Caco-2 (cell line): ENCODE results near the gene ERC2. TPM values are rescaled to one million over a fixed set of nuclear protein-coding genes. Genes with fewer than 3 reads are reported as not detected.

Source experiments
- BruUV-seq: library from RNA; stranded (reverse); fragments of 400-500 nt; replicated peaks from 2 replicates; lab custom pipeline; 2021; lab: Mats Ljungman, UMichigan
- CTCF ChIA-PET: fragments of 300-600 bp; sonication (Branson Sonifier 250); formaldehyde crosslinking; loops from one replicate; lab custom pipeline; 2022; ENCODE audit warnings: antibody characterized with exemption; lab: Charles Lee
- POLR2A ChIA-PET: fragments of 300-600 bp; sonication (Branson Sonifier 250); formaldehyde crosslinking; loops from one replicate; lab custom pipeline; 2022; ENCODE audit warnings: antibody characterized with exemption; lab: Charles Lee
- DNase-seq, 2 experiments: peaks; one replicate each; pipeline versions ENCODE4 v3.0.0 to v3.0.0-alpha.2; 2020 to 2022
- H3K27me3 ChIP-seq: replicated peaks from 2 replicates; pipeline ENCODE4 v1.6.0; 2011; ENCODE audit warnings: low read length; ENCODE audit not compliant: control insufficient read depth, insufficient read depth
- H3K36me3 ChIP-seq: 2 replicates; pipeline ENCODE4 v1.5.1; 2011; ENCODE audit warnings: low read length; ENCODE audit not compliant: control insufficient read depth, insufficient read depth
- H3K4me1 ChIP-seq: fragments of 250-450 bp; sonication (Bioruptor Pico); 2 replicates; pipeline ENCODE4 v1.5.1; 2020; ENCODE audit warnings: mild to moderate bottlenecking
- H3K4me3 ChIP-seq: 2 replicates; pipeline ENCODE4 v1.5.1; 2011; ENCODE audit warnings: low read depth, mild to moderate bottlenecking, control low read depth, low read length
- H3K9me3 ChIP-seq: fragments of 250-450 bp; sonication (Bioruptor Pico); 2 replicates; pipeline ENCODE4 v1.5.1; 2020; ENCODE audit warnings: mild to moderate bottlenecking, moderate library complexity
- H3K27ac Mint-ChIP-seq: one replicate; pipeline ENCODE4 v1.8.0; 2022; ENCODE audit warnings: mixed read lengths; ENCODE audit not compliant: unreplicated experiment
- H3K27me3 Mint-ChIP-seq: one replicate; pipeline ENCODE4 v1.8.0; 2022; ENCODE audit warnings: mixed read lengths; ENCODE audit not compliant: insufficient read depth, unreplicated experiment
- H3K36me3 Mint-ChIP-seq: one replicate; pipeline ENCODE4 v1.8.0; 2022; ENCODE audit warnings: mild to moderate bottlenecking, mixed read lengths; ENCODE audit not compliant: insufficient read depth, unreplicated experiment
- H3K4me1 Mint-ChIP-seq: one replicate; pipeline ENCODE4 v1.8.0; 2022; ENCODE audit warnings: low read depth, mixed read lengths; ENCODE audit not compliant: unreplicated experiment
- H3K4me3 Mint-ChIP-seq: one replicate; pipeline ENCODE4 v1.8.0; 2022; ENCODE audit warnings: mild to moderate bottlenecking, moderate library complexity, mixed read lengths; ENCODE audit not compliant: unreplicated experiment
- H3K9me3 Mint-ChIP-seq: one replicate; pipeline ENCODE4 v1.8.0; 2022; ENCODE audit warnings: mixed read lengths; ENCODE audit not compliant: unreplicated experiment
- CTCF ChIP-seq, 2 experiments: fragments of 200-600 bp in 1 of 2; IDR thresholded peaks; 1 replicate in 1 of 2; 2 replicates in 1 of 2; pipeline versions ENCODE4 v1.5.1 to v1.8.0; 2011 to 2022; ENCODE audit warnings: antibody characterized with exemption in 1 of 2, control low read depth in 1 of 2, inconsistent platforms in 1 of 2, low read depth in 1 of 2, low read length in 1 of 2, mild to moderate bottlenecking in 1 of 2, moderate library complexity in 1 of 2; ENCODE audit not compliant: insufficient read depth in 1 of 2, severe bottlenecking in 1 of 2, unreplicated experiment in 1 of 2
- intact Hi-C: fragments of 100-400 bp; cut with micrococcal nuclease; formaldehyde crosslinking; loops from one replicate; pipeline ENCODE4 v1.10.0; 2022; ENCODE audit not compliant: unreplicated experiment
- total RNA-seq: library from RNA; stranded (reverse); gene quantifications from 2 replicates; pipeline ENCODE4 v1.2.3, GENCODE V29; 2022

The ERC2 gene
- total RNA-seq, 1 experiment from 2014 or later, result 0.54 TPM

- Mint-ChIP-seq H3K27ac (no peak overlapping the region), H3K9me3 (peaks cover 15% of the 10 kb centered on the region), H3K4me1 (no peaks in the 10 kb centered on the region), H3K27me3 (no peaks in the 10 kb centered on the region), H3K36me3 (peaks cover 7% of the 10 kb centered on the region), H3K4me3 (no peak overlapping the region)
- Histone ChIP-seq H3K4me3 (no peak overlapping the region), H3K36me3 (no peaks in the 10 kb centered on the region), H3K9me3 (no peaks in the 10 kb centered on the region; the same call in 1 of the 2 replicates), H3K27me3 (no peaks in the 10 kb centered on the region), H3K4me1 (0 out of 2 replicates have a peak, but pooled peaks cover 7% of the 10 kb centered on the region)
- no peak for DNase-seq
- CTCF ChIA-PET, result no interaction called here
- POLR2A ChIA-PET, result no interaction called here
- intact Hi-C loops, result no loop called here
- no peak for TF ChIP-seq CTCF (IDR thresholded peaks at IDR 0.05; ENCODE audit: insufficient read depth in 1 of 2, low read depth in 1 of 2, low read length in 1 of 2, severe bottlenecking in 1 of 2, unreplicated experiment in 1 of 2)
- BruUV-seq, result no TSS peak
Measured at GRCh38 chr3:56122911-56123310, 345.4 kb downstream of the ERC2 start.

GRCh38 chr3:56121716-56122115 lies 346.6 kb downstream of the ERC2 start:
- Mint-ChIP-seq H3K9me3 (peaks cover 20% of the 10 kb centered on the region), H3K36me3 (peaks cover 5% of the 10 kb centered on the region), H3K4me3 (no peak overlapping the region), H3K4me1 (no peaks in the 10 kb centered on the region), H3K27ac (no peak overlapping the region), H3K27me3 (no peaks in the 10 kb centered on the region)
- CTCF ChIA-PET, result no interaction called here
- BruUV-seq, result no TSS peak
- Histone ChIP-seq H3K9me3 (no peaks in the 10 kb centered on the region; the same call in 1 of the 2 replicates), H3K27me3 (no peaks in the 10 kb centered on the region), H3K4me3 (no peak overlapping the region), H3K4me1 (0 out of 2 replicates have a peak, but pooled peaks cover 7% of the 10 kb centered on the region), H3K36me3 (no peaks in the 10 kb centered on the region)
- POLR2A ChIA-PET, result no interaction called here
- intact Hi-C loops, result no loop called here
- no peak for DNase-seq
- no peak for TF ChIP-seq CTCF (IDR thresholded peaks at IDR 0.05; ENCODE audit: insufficient read depth in 1 of 2, low read depth in 1 of 2, low read length in 1 of 2, severe bottlenecking in 1 of 2, unreplicated experiment in 1 of 2)

GRCh38 chr3:56119575-56120349 lies 348.5 kb downstream of the ERC2 start:
- no peaks in the 10 kb centered on the region for H3K27me3 Mint-ChIP-seq
- Histone ChIP-seq H3K4me1 (no peaks in the 10 kb centered on the region), H3K36me3 (no peaks in the 10 kb centered on the region), H3K9me3 (peaks cover 7% of the 10 kb centered on the region), H3K27me3 (no peaks in the 10 kb centered on the region), H3K4me3 (no peak overlapping the region)
- no peaks in the 10 kb centered on the region for H3K36me3 Mint-ChIP-seq
- intact Hi-C loops, result no loop called here
- H3K27ac Mint-ChIP-seq, result no peak overlapping the region
- ChIA-PET POLR2A (no interaction called here), CTCF (no interaction called here)
- H3K4me1 Mint-ChIP-seq, result no peaks in the 10 kb centered on the region
- no TSS peak for BruUV-seq
- H3K9me3 Mint-ChIP-seq, result peaks cover 30% of the 10 kb centered on the region
- no peak for TF ChIP-seq CTCF (IDR thresholded peaks at IDR 0.05; ENCODE audit: insufficient read depth in 1 of 2, low read depth in 1 of 2, low read length in 1 of 2, severe bottlenecking in 1 of 2, unreplicated experiment in 1 of 2)
- no peak overlapping the region for H3K4me3 Mint-ChIP-seq
- DNase-seq, result no peak
